ENCODE results near the gene DYNC1I1. TPM values are rescaled to one million over a fixed set of nuclear protein-coding genes. Genes with fewer than 3 reads are reported as not detected.

Gene DYNC1I1
- total RNA-seq, 1 donor from 2014 or later: 3.9 TPM

DNA sequence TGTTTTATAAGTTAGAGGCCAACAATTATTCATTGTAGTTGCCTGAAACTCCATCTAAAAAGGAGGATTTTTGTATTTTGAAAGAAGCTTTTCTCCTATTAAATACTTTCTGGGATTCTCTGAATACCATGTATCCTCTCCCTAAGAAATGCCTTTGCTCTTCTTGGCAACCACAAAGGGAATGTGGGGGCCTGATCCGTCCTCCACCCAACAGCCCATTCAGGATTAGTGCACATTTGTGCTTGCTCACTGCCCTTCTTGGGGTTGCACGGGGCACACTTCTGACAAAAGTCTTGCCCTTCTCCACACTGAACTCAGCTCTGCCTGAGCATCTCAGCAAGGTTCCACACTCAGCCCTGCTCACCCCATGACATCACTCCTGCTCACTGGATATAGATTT is 355.4 kb downstream of the DYNC1I1 start:
- no peak for DNase-seq (ENCODE audit: low read depth, low spot score)

- no peak for DNase-seq (ENCODE audit: low read depth, low spot score)
Measured at GRCh38 chr7:96131525-96131924, 359.2 kb downstream of the DYNC1I1 start.

DNA sequence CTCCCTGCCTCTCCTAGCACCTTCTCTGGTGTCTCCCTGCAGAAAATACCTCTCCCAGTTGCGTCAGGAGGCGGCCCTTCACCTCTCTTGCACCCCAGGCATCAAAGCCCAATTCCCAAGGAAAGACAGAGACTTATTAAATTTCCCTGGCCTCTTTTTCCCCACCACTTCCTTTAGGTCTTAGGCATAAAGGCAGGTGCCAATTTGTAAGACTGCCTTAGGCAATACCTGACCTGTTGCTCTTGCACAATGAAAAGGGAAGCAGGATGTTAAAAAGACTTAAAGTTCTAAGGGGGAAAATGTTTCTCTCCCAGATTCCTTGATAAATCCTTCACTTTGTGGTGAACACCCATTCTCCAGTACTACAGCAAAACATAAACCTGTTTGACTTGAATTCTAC is 362.9 kb downstream of the DYNC1I1 start:
- DNase-seq (ENCODE audit: low read depth, low spot score): no peak

DNA sequence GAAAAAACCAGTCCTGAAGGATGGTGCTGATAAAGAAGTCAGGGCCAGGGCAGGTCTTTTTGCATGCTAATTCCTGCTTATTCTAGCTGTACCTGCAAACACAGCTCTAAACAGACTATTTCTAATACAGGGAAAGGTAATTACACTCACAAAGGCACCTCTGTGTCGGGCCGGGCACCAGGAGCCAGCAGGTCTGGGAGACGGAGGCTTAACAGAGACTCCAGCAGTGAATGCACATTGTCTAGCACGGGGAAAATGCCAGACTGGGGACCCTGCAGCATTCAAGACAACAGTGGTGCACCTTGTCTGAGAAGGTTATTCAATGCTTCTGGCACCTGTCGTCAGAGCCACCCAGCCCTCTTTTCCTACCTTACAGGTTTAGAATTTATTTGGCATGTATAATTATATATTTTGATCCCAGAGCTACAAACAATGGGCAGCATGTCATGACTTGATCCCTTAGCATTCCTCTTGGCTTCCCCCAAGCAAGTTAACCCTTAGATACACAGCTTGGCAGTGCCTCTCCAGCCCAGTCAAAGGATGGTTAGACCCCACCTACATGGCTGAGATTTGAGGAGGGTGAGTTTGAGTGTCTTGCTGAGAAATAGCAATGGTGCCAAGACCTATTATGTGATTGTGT is 364.4 kb downstream of the DYNC1I1 start:
- no peak for DNase-seq (ENCODE audit: low read depth, low spot score)

- no peak for DNase-seq (ENCODE audit: low read depth, low spot score)
Measured at GRCh38 chr7:96143495-96144259, 371.3 kb downstream of the DYNC1I1 start.

GRCh38 chr7:96144260-96144526 is 371.8 kb downstream of the DYNC1I1 start:
- no peak for DNase-seq (ENCODE audit: low read depth, low spot score)

Other genes starting within 250 kb of the DYNC1I1 start
- 5.9 and 13.2 TPM in 2 replicates for gene PDK4, start 176.0 kb upstream of the DYNC1I1 start, total RNA-seq